Right lobe of liver (tissue), 4 donors: ENCODE data around the gene USO1.

Experiments
- CTCF ChIP-seq, 4 donors: fragments of 200-600 bp in 3 of 4; fragments of 450-650 bp in 1 of 4; IDR thresholded peaks; one replicate each; pipeline versions ENCODE4 v1.5.1 to v1.8.0; 2016 to 2022; ENCODE audit warnings: antibody characterized with exemption in 4 of 4, mild to moderate bottlenecking in 2 of 4
- POLR2A ChIP-seq: fragments of 450-650 bp; IDR thresholded peaks from one replicate; pipeline ENCODE4 v1.6.1; 2017; ENCODE audit warnings: antibody characterized with exemption, mild to moderate bottlenecking
- donor health status: DM: no; HTN: no; CAD: no.
- donor health status: DM: no; HTN: no; CAD: no.
- donor health status: DM: no; HTN: yes; CAD: no.

- TF ChIP-seq CTCF (IDR thresholded peaks at IDR 0.05) (no peak), POLR2A (no peak)
Observed at GRCh38 chr4:75718529-75718928, 5.8 kb upstream of the USO1 start.
